Nephron (organoid): ENCODE results near the gene ACAD8.

Experiments used
- H3K27ac Mint-ChIP-seq, 3 experiments: 2 replicates each; pipeline ENCODE4 v1.8.0; 2020; ENCODE audit warnings: mixed read lengths in 3 of 3, mild to moderate bottlenecking in 2 of 3, moderate library complexity in 1 of 3
- H3K27me3 Mint-ChIP-seq: 2 replicates; pipeline ENCODE4 v1.8.0; 2021; ENCODE audit warnings: low read depth, mild to moderate bottlenecking, moderate library complexity, mixed read lengths
- H3K36me3 Mint-ChIP-seq: 2 replicates; pipeline ENCODE4 v1.8.0; 2020; ENCODE audit warnings: low read depth, mixed read lengths
- H3K4me1 Mint-ChIP-seq: 2 replicates; pipeline ENCODE4 v1.8.0; 2020; ENCODE audit warnings: mixed read lengths
- H3K4me3 Mint-ChIP-seq, 3 experiments: 2 replicates each; pipeline ENCODE4 v1.8.0; 2020; ENCODE audit warnings: mild to moderate bottlenecking in 3 of 3, mixed read lengths in 3 of 3, moderate library complexity in 2 of 3
- H3K9me3 Mint-ChIP-seq: 2 replicates; pipeline ENCODE4 v1.8.0; 2020; ENCODE audit warnings: mixed read lengths
- TF ChIP-seq, protein P1 (sequence below), 3 experiments: fragments of 200-600 bp; sonication (generic); IDR thresholded peaks; one replicate each; pipeline ENCODE4 v1.5.0; 2021; ENCODE audit warnings: antibody characterized with exemption in 3 of 3; ENCODE audit not compliant: unreplicated experiment in 3 of 3

ACAD8 gene

DNA sequence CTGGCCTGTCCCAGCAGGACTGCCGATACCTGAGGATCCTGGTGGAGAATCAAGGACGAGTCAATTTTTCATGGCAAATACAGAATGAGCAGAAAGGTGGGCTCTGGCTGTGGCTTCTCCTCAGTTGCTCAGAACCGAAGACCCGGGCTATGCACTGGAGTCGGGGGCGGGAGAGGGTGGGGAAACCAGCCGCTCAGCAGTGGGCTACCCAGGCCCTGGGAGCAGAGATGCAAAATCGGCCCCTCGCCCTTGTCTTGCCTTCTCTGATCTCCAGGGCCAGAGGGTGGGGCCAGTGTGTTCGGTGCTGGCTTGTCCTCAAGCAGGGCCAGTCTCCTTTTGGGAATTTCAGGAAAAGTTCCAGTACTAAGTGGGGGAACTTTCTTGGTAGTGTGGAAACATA, 60.0 kb downstream of the ACAD8 start:
- Mint-ChIP-seq H3K27me3 (peaks cover 14% of the 10 kb centered on the region), H3K4me1 (no peaks in the 10 kb centered on the region), H3K4me3 (no peak overlapping the region), H3K27ac (no peak overlapping the region), H3K9me3 (peaks cover 16% of the 10 kb centered on the region), H3K36me3 (no peaks in the 10 kb centered on the region)
- TF ChIP-seq, protein P1, sequence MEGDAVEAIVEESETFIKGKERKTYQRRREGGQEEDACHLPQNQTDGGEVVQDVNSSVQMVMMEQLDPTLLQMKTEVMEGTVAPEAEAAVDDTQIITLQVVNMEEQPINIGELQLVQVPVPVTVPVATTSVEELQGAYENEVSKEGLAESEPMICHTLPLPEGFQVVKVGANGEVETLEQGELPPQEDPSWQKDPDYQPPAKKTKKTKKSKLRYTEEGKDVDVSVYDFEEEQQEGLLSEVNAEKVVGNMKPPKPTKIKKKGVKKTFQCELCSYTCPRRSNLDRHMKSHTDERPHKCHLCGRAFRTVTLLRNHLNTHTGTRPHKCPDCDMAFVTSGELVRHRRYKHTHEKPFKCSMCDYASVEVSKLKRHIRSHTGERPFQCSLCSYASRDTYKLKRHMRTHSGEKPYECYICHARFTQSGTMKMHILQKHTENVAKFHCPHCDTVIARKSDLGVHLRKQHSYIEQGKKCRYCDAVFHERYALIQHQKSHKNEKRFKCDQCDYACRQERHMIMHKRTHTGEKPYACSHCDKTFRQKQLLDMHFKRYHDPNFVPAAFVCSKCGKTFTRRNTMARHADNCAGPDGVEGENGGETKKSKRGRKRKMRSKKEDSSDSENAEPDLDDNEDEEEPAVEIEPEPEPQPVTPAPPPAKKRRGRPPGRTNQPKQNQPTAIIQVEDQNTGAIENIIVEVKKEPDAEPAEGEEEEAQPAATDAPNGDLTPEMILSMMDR (IDR thresholded peaks at IDR 0.05; ENCODE audit: unreplicated experiment in 3 of 3) = no peak

DNA sequence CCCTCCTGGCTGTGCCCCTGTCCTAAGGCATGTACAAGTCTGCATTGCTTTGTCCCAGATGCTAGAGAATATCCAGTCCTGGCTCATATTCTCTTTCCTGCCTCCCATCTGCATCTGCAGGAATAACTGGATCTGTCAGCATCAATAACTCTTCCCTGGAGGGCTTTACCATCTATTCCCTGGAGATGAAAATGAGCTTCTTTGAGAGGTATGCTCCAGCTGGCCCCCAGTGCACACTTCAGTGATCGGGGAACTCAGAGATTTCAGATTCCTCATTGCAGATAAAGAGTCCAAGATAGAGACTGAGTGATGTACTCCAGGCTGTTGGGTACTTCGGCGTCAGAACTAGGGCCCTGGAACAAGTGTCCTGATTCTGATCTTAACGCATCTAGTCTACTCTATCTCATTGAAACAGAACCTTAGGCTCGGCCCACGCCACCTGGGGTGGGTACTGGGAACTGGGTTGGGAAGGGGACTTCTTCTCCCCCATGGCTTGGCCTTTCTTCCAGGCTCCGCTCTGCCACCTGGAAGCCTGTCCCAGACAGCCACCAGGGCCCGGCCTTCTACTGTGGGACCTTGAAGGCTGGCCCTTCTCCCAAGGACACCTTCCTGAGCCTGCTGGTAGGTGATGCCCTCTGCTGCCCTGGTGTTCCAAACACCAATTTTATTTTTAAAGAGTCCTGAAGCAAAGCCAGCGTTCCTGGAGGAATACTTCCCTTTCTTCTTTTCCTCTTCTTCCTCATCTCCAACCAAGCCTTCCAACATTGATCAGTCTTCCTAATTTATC, 60.6 kb downstream of the ACAD8 start:
- TF ChIP-seq, protein P1 (IDR thresholded peaks at IDR 0.05; ENCODE audit: unreplicated experiment in 3 of 3) = no peak
- H3K36me3 Mint-ChIP-seq = no peaks in the 10 kb centered on the region
- H3K4me3 Mint-ChIP-seq = no peak overlapping the region
- H3K9me3 Mint-ChIP-seq = peaks cover 19% of the 10 kb centered on the region
- peaks cover 11% of the 10 kb centered on the region for H3K27me3 Mint-ChIP-seq
- no peak overlapping the region for H3K27ac Mint-ChIP-seq
- H3K4me1 Mint-ChIP-seq = no peaks in the 10 kb centered on the region
